Neural progenitor cell (in vitro differentiated cells): ENCODE measurements around the gene TKT. TPM values are rescaled to one million over a fixed set of nuclear protein-coding genes. Genes with fewer than 3 reads are reported as not detected.

Experiments used
- DNase-seq: peaks from one replicate; pipeline ENCODE4 v3.0.0-alpha.2; 2016; ENCODE audit warnings: low spot score
- H2AFZ ChIP-seq: fragments of 200-600 bp; sonication (generic); replicated peaks from 2 replicates; pipeline ENCODE4 v1.6.1; 2016; ENCODE audit warnings: antibody characterized with exemption
- H3F3A ChIP-seq: fragments of 200-600 bp; sonication (generic); 2 replicates; pipeline ENCODE4 v1.6.1; 2016; ENCODE audit warnings: antibody characterized with exemption, low read depth
- H3K27ac ChIP-seq: fragments of 200-600 bp; sonication (generic); 2 replicates; pipeline ENCODE4 v1.5.1; 2016; ENCODE audit warnings: mild to moderate bottlenecking
- H3K27me3 ChIP-seq: fragments of 200-600 bp; sonication (generic); 2 replicates; pipeline ENCODE4 v1.6.1; 2016; ENCODE audit warnings: mild to moderate bottlenecking, moderate library complexity
- H3K36me3 ChIP-seq: fragments of 200-600 bp; sonication (generic); 2 replicates; pipeline ENCODE4 v1.5.1; 2016
- H3K4me1 ChIP-seq: fragments of 200-600 bp; sonication (generic); 2 replicates; pipeline ENCODE4 v1.6.1; 2016; ENCODE audit warnings: mixed run types
- H3K4me2 ChIP-seq: fragments of 200-600 bp; sonication (generic); 2 replicates; pipeline ENCODE4 v1.6.1; 2016
- H3K4me3 ChIP-seq: fragments of 200-600 bp; sonication (generic); 2 replicates; pipeline ENCODE4 v1.5.1; 2016
- H3K79me2 ChIP-seq: fragments of 200-600 bp; sonication (generic); 2 replicates; pipeline ENCODE4 v1.6.1; 2016; ENCODE audit warnings: low read depth
- H3K9ac ChIP-seq: fragments of 200-600 bp; sonication (generic); 2 replicates; pipeline ENCODE4 v1.6.1; 2016
- H3K9me3 ChIP-seq: fragments of 200-600 bp; sonication (generic); 2 replicates; pipeline ENCODE4 v1.5.1; 2016; ENCODE audit warnings: low read depth
- H4K20me1 ChIP-seq: fragments of 200-600 bp; sonication (generic); 2 replicates; pipeline ENCODE4 v1.6.1; 2016; ENCODE audit warnings: low read depth
- H3K27ac Mint-ChIP-seq: 3 replicates; pipeline ENCODE4 v1.8.0; 2021; ENCODE audit warnings: mixed read lengths
- H3K27me3 Mint-ChIP-seq: 2 replicates; pipeline ENCODE4 v1.8.0; 2022; ENCODE audit warnings: low read depth, mild to moderate bottlenecking, inconsistent platforms, moderate library complexity, mixed read lengths; ENCODE audit not compliant: insufficient read depth
- H3K36me3 Mint-ChIP-seq: 3 replicates; pipeline ENCODE4 v1.8.0; 2021; ENCODE audit warnings: mixed read lengths
- H3K4me1 Mint-ChIP-seq: 3 replicates; pipeline ENCODE4 v1.8.0; 2021; ENCODE audit warnings: mixed read lengths
- H3K4me3 Mint-ChIP-seq: 3 replicates; pipeline ENCODE4 v1.8.0; 2021; ENCODE audit warnings: mild to moderate bottlenecking, moderate library complexity, mixed read lengths
- H3K9me3 Mint-ChIP-seq: 3 replicates; pipeline ENCODE4 v1.8.0; 2020; ENCODE audit warnings: mixed read lengths
- EZH2 ChIP-seq: fragments of 200-600 bp; sonication (generic); IDR thresholded peaks from 2 replicates; pipeline ENCODE4 v1.6.1; 2017; ENCODE audit warnings: antibody characterized with exemption, mild to moderate bottlenecking, moderate library complexity
- EZH2phosphoT487 ChIP-seq: fragments of 200-600 bp; sonication (generic); IDR thresholded peaks from 2 replicates; pipeline ENCODE4 v1.6.1; 2017; ENCODE audit warnings: antibody characterized with exemption
- total RNA-seq: library from RNA; depleted of rRNA; stranded (reverse); fragments of >200 nt; gene quantifications from 2 replicates; pipeline ENCODE4 v1.2.3, GENCODE V29; 2015; ENCODE audit warnings: low replicate concordance
- TF ChIP-seq, protein P1 (sequence below): fragments of 200-600 bp; sonication (generic); IDR thresholded peaks from 2 replicates; pipeline ENCODE4 v1.5.1; 2017; ENCODE audit warnings: antibody characterized with exemption, mild to moderate bottlenecking

The TKT gene
- total RNA-seq, 1 donor from 2014 or later: 292 TPM

DNA sequence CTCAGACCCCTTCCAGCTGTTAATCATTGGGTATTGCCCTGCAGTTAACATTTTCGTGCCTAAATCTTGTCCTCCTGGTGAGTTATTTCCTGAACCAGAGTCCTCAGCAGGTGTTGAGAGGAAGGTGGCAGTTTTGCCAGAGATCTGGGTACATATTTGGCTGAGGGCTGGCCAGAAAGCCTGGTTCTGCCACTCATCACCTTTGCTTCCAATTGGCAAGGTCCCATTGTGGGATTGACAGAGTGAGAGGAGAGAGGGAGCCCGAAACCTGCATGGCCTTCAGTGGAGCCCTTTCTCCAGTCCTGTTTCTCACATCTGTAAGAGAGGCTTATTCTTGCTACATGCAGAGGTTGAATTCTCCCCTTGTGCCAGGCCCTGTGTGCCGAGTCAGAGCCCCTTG lies 8.9 kb upstream of the TKT start:
- Mint-ChIP-seq H3K36me3 (no peaks in the 10 kb centered on the region), H3K27me3 (peaks cover 10% of the 10 kb centered on the region), H3K4me3 (no peak overlapping the region), H3K4me1 (peaks cover 16% of the 10 kb centered on the region), H3K27ac (no peak overlapping the region), H3K9me3 (no peaks in the 10 kb centered on the region)
- H3K36me3 ChIP-seq: no peaks in the 10 kb centered on the region
- no peaks in the 10 kb centered on the region for H3K9me3 ChIP-seq
- H2AFZ ChIP-seq: peak overlapping the region; percentile 24
- no peak overlapping the region for H3K27ac ChIP-seq
- H3K4me3 ChIP-seq: no peak overlapping the region
- H3K9ac ChIP-seq: no peak overlapping the region
- H3K4me2 ChIP-seq: no peak overlapping the region
- H3K27me3 ChIP-seq: no peaks in the 10 kb centered on the region
- no peak for TF ChIP-seq EZH2phosphoT487
- no peaks in the 10 kb centered on the region for H3K79me2 ChIP-seq
- no peaks in the 10 kb centered on the region for H4K20me1 ChIP-seq
- H3K4me1 ChIP-seq: peaks cover 20% of the 10 kb centered on the region
- peaks cover 22% of the 10 kb centered on the region for H3F3A ChIP-seq
- DNase-seq: no peak

DNA sequence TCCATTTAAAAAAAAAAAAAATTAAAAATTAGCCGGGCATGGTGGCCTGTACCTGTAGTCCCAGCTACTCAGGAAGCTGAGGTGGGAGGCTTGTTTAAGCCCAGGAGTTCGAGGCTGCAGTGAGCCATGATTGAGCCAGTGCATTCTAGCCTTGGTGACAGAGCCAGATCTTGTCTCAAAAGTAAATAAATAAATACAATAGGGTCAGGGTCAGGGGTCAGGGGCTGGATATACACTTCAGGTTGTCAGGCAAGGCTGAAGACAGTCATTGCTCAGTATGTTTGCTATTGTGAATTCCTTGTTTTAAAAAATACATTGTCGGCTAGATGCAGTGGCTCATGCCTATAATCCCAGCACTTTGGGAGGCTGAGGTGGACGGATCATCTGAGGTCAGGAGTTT lies 8.1 kb upstream of the TKT start:
- TF ChIP-seq EZH2 (no peak), EZH2phosphoT487 (no peak)
- TF ChIP-seq, protein P1, sequence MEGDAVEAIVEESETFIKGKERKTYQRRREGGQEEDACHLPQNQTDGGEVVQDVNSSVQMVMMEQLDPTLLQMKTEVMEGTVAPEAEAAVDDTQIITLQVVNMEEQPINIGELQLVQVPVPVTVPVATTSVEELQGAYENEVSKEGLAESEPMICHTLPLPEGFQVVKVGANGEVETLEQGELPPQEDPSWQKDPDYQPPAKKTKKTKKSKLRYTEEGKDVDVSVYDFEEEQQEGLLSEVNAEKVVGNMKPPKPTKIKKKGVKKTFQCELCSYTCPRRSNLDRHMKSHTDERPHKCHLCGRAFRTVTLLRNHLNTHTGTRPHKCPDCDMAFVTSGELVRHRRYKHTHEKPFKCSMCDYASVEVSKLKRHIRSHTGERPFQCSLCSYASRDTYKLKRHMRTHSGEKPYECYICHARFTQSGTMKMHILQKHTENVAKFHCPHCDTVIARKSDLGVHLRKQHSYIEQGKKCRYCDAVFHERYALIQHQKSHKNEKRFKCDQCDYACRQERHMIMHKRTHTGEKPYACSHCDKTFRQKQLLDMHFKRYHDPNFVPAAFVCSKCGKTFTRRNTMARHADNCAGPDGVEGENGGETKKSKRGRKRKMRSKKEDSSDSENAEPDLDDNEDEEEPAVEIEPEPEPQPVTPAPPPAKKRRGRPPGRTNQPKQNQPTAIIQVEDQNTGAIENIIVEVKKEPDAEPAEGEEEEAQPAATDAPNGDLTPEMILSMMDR: no peak
- Histone ChIP-seq H3K27ac (no peak overlapping the region), H4K20me1 (no peaks in the 10 kb centered on the region), H3K4me3 (no peak overlapping the region), H2AFZ (no peak overlapping the region), H3K36me3 (no peaks in the 10 kb centered on the region), H3K79me2 (no peaks in the 10 kb centered on the region), H3K9me3 (no peaks in the 10 kb centered on the region), H3F3A (peaks cover 25% of the 10 kb centered on the region), H3K27me3 (no peaks in the 10 kb centered on the region), H3K9ac (no peak overlapping the region), H3K4me2 (no peak overlapping the region), H3K4me1 (peaks cover 27% of the 10 kb centered on the region)
- DNase-seq: no peak
- Mint-ChIP-seq H3K27me3 (peaks cover 10% of the 10 kb centered on the region), H3K4me3 (no peak overlapping the region), H3K9me3 (no peaks in the 10 kb centered on the region), H3K36me3 (no peaks in the 10 kb centered on the region), H3K4me1 (peaks cover 22% of the 10 kb centered on the region), H3K27ac (no peak overlapping the region)

DNA sequence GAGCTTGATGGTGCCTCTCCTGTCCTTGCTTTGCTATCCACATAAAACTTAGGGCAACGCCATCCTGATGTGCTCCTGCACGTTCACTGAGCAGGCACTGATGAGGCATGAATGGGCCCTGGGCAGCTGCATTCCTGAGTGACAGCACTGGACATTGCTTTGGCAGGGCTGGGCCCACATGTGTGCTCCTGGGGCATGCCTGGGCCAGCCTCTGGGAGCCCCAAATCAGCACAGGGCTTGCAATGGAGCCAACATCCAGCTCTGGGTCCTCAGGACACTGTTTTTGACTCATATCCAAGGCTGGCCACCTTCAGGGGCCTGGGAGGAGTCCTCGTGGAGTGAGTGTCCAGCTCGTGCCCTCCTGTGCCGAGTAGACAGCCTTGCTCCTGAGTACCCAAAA lies 5.9 kb upstream of the TKT start:
- no peaks in the 10 kb centered on the region for H4K20me1 ChIP-seq
- Mint-ChIP-seq H3K27ac (no peak overlapping the region), H3K4me1 (peaks cover 37% of the 10 kb centered on the region), H3K9me3 (no peaks in the 10 kb centered on the region), H3K4me3 (no peak overlapping the region), H3K36me3 (no peaks in the 10 kb centered on the region), H3K27me3 (peaks cover 10% of the 10 kb centered on the region)
- DNase-seq: no peak
- no peak overlapping the region for H3K4me3 ChIP-seq
- H3K36me3 ChIP-seq: no peaks in the 10 kb centered on the region
- no peak for TF ChIP-seq EZH2
- TF ChIP-seq, protein P1: no peak
- no peak for TF ChIP-seq EZH2phosphoT487
- peaks cover 32% of the 10 kb centered on the region for H3K4me1 ChIP-seq
- H3K27ac ChIP-seq: no peak overlapping the region
- H3K27me3 ChIP-seq: no peaks in the 10 kb centered on the region
- H3K9ac ChIP-seq: no peak overlapping the region
- no peaks in the 10 kb centered on the region for H3K79me2 ChIP-seq
- no peak overlapping the region for H2AFZ ChIP-seq
- no peaks in the 10 kb centered on the region for H3K9me3 ChIP-seq
- H3F3A ChIP-seq: peaks cover 39% of the 10 kb centered on the region
- H3K4me2 ChIP-seq: no peak overlapping the region

DNA sequence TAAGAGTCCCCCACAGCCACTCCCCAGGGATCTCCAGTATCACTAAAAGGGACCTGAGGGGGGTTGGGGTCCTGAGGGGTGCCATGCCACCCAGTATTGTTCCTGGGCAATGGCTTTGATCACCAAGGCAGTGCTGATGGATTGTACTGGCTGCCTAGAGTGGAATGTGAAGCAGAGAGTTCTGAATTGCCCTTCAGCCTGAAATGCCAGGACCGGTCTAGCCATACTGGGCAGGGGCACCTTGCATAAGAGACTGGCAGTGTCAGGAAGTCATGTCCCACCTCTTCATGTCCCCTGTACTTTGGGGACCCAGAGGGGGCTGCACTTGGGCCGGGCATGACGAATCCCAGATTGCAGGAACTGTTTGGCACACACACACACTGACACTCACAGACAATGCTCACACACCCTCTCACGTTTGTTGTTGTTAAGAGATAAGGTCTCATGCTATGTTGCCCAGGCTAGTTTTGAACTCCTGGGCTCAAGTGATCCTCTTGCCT lies 4.5 kb upstream of the TKT start:
- H3K4me3 ChIP-seq: no peak overlapping the region
- Mint-ChIP-seq H3K4me3 (no peak overlapping the region), H3K9me3 (no peaks in the 10 kb centered on the region), H3K4me1 (peaks cover 31% of the 10 kb centered on the region), H3K27ac (no peak overlapping the region), H3K27me3 (peaks cover 7% of the 10 kb centered on the region), H3K36me3 (no peaks in the 10 kb centered on the region)
- TF ChIP-seq EZH2phosphoT487 (no peak), EZH2 (no peak)
- TF ChIP-seq, protein P1: no peak
- H3K27me3 ChIP-seq: no peaks in the 10 kb centered on the region
- DNase-seq: no peak
- no peak overlapping the region for H3K4me2 ChIP-seq
- no peaks in the 10 kb centered on the region for H3K9me3 ChIP-seq
- H3K27ac ChIP-seq: no peak overlapping the region
- H2AFZ ChIP-seq: no peak overlapping the region
- H4K20me1 ChIP-seq: no peaks in the 10 kb centered on the region
- no peak overlapping the region for H3K9ac ChIP-seq
- H3F3A ChIP-seq: peaks cover 43% of the 10 kb centered on the region
- no peaks in the 10 kb centered on the region for H3K36me3 ChIP-seq
- H3K4me1 ChIP-seq: peaks cover 22% of the 10 kb centered on the region
- H3K79me2 ChIP-seq: peaks cover 7% of the 10 kb centered on the region
